ENCODE results near the gene WEE1.
"Not testable (repeated sequence)": the region's sequence is repeated elsewhere in the genome, so short reads cannot be mapped to it uniquely, and the experiment has no call there.

WEE1 gene

DNA sequence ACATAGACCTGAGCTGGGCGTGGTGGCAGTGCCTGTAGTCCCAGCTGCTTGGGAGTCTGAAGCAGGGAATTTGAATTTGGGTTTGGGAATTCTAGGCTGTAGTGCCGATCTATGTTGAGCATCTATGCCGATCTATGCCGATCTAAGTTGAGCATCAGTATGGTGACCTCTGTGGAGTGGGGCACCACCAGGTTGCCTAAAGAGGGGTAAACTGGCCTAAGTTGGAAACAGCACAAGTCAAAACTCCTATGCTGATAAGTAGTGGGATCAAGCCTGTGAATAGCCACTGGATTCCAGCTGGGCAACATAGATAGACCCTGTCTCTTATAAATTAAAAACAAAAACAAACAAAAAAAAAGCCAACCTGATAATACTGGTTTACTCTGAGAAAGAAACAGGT is 7.4 kb downstream of the WEE1 start:
- no peaks in the 10 kb centered on the region for H3K9me3 ChIP-seq (ENCODE audit: control insufficient read depth, insufficient read depth, low read length)
- H3K4me3 ChIP-seq (ENCODE audit: low read depth, low read length) = no peak overlapping the region
- H3K9ac ChIP-seq (ENCODE audit: low read depth, low read length) = no peak overlapping the region
- H3K27me3 ChIP-seq (ENCODE audit: control insufficient read depth, insufficient read depth, low read length) = no peaks in the 10 kb centered on the region
- H3K4me1 ChIP-seq (ENCODE audit: control insufficient read depth, insufficient read depth, low read length) = peaks cover 4% of the 10 kb centered on the region
- H3K36me3 ChIP-seq (ENCODE audit: control insufficient read depth, insufficient read depth, low read length) = peaks cover 36% of the 10 kb centered on the region

DNA sequence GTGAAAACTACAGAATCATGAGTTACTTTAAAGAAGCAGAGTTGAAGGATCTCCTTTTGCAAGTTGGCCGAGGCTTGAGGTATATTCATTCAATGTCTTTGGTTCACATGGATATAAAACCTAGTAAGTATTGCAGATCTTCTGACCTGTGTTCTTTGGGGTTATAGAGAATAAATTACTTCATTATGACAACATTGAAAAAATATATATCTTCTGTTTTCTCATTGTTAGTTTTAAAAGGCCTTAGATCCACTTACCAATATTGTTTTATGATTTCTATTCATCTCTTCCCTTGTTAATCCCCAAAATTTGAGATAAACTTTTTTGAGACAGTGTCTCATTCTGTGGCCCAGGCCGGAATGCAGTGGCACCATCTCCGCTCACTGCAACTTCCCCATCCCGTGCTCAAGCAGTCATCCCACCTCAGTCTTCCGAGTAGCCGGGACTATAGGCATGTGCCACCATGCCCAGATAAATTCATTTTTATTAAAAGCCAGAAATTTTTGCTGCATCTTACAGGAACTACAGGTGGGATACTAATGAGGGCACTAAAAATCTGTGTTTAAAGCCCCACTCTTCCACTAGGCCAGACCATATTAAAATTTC is 8.2 kb downstream of the WEE1 start:
- Histone ChIP-seq H3K27me3 (ENCODE audit: control insufficient read depth, insufficient read depth, low read length) (no peaks in the 10 kb centered on the region), H3K9me3 (ENCODE audit: control insufficient read depth, insufficient read depth, low read length) (no peaks in the 10 kb centered on the region), H3K9ac (ENCODE audit: low read depth, low read length) (no peak overlapping the region), H3K4me3 (ENCODE audit: low read depth, low read length) (no peak overlapping the region), H3K36me3 (ENCODE audit: control insufficient read depth, insufficient read depth, low read length) (peaks cover 44% of the 10 kb centered on the region), H3K4me1 (ENCODE audit: control insufficient read depth, insufficient read depth, low read length) (peaks cover 4% of the 10 kb centered on the region)

DNA sequence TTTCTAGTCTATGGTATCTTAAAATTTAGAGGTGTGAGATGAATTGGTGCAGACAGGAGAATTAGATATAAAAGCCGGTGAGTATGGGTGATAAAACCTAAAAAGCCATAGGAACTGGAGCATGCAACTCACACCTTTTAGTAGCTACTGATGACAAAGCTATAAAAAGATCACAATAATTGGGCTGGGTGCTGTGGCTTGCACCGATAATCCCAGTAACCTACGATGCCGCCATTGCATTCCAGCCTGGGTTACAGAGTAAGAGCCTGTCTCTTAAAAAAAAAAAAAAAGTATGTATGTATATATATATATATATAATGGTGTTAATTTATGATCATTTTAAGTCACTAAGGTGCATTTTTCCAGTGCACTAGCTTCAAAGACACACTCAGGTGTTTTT is 17.2 kb downstream of the WEE1 start:
- Histone ChIP-seq H3K9ac (ENCODE audit: low read depth, low read length) (no peak overlapping the region), H3K4me1 (ENCODE audit: control insufficient read depth, insufficient read depth, low read length) (peaks cover 9% of the 10 kb centered on the region), H3K27me3 (ENCODE audit: control insufficient read depth, insufficient read depth, low read length) (no peaks in the 10 kb centered on the region), H3K4me3 (ENCODE audit: low read depth, low read length) (no peak overlapping the region), H3K36me3 (ENCODE audit: control insufficient read depth, insufficient read depth, low read length) (peaks cover 27% of the 10 kb centered on the region), H3K9me3 (ENCODE audit: control insufficient read depth, insufficient read depth, low read length) (no peaks in the 10 kb centered on the region)

DNA sequence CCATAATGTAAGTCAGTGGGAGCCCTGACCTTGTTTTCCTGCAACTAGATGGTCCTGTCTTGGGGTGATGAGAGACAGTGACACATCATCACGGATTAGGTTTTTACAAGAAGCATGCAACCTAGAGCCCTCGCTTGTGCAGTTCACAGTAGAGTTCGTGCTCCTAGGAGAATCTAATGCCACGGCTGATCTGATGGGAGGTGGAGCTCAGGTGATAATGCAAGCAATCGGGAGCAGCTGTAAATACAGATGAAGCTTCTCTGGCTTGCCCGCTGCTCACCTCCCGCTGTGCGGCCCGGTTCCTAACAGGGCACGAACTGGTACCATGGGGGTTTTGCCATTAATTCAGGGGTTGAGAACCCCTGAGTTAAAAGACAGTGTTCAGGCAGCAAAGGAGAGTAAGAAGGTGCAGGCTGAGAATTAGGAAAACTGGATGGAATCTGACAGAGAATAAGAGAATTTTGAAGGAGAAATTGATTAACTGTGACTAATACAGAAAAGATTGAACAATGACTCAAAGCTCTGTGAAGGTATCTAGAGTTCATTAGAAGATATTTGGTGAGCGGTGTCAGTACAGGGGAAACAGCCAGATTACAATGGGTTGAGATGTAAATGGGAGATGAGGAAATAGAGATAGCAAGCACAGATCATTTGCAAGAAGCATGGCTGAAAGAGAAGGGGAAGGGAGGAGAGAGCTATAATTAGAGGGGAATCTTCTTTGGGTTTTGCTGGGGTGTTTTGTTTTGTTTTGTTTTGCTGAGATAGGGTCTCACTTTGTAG is 21.0 kb downstream of the WEE1 start:
- no peak overlapping the region for H3K9ac ChIP-seq (ENCODE audit: low read depth, low read length)

DNA sequence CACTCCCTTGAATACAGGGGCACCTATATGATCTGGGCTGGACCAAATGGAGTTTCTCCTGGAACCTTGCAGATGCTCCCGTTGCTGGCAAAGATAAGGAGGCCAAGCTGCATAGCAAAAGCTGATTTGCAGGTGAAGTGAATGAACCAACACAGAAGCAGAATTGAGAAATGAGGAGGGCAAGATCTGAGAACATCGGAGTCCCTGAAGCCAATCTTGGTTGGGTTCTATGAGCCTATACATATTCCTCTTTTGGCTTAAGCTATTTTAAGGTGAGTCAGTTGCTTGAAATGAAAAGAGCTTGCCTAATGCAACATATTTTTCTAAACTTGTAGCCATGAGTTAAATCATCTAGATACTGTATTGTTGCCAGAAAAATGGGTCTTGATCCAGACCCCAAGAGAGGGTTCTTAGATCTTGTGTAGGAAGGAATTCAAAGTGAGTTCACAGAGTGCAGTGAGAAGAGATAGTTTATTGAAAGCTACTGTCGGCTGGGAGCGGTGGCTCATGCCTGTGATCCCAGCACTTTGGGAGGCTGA is 23.5 kb downstream of the WEE1 start:
- Histone ChIP-seq H3K27me3 (ENCODE audit: control insufficient read depth, insufficient read depth, low read length) (no peaks in the 10 kb centered on the region), H3K9ac (ENCODE audit: low read depth, low read length) (no peak overlapping the region), H3K4me1 (ENCODE audit: control insufficient read depth, insufficient read depth, low read length) (peaks cover 19% of the 10 kb centered on the region), H3K9me3 (ENCODE audit: control insufficient read depth, insufficient read depth, low read length) (no peaks in the 10 kb centered on the region), H3K36me3 (ENCODE audit: control insufficient read depth, insufficient read depth, low read length) (no peaks in the 10 kb centered on the region), H3K4me3 (ENCODE audit: low read depth, low read length) (no peak overlapping the region)

More for the DNA sequence above, 21.0 kb downstream of the WEE1 start:
- Histone ChIP-seq H3K4me3 (ENCODE audit: low read depth, low read length) (no peak overlapping the region), H3K9me3 (ENCODE audit: control insufficient read depth, insufficient read depth, low read length) (no peaks in the 10 kb centered on the region), H3K4me1 (ENCODE audit: control insufficient read depth, insufficient read depth, low read length) (peaks cover 9% of the 10 kb centered on the region), H3K27me3 (ENCODE audit: control insufficient read depth, insufficient read depth, low read length) (no peaks in the 10 kb centered on the region), H3K36me3 (ENCODE audit: control insufficient read depth, insufficient read depth, low read length) (no peaks in the 10 kb centered on the region)

DNA sequence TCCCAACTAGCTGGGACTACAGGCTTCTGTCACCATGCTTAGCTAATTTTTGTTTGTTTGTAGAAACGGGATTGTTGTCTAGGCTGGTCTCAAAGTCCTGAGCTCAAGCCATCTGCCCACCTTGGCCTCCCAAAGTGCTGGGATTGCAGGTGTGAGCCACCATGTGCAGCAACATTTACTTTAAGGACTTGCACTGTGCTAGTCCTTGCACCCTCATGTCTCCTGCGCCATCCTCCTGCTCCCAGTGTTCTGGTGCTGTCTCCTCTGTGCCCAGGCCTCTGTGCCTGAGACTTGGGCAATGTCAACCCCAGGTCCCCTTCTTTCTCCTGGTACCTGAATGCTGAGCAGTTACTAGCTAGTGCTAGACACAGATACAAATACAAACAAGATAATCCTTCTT is 26.7 kb downstream of the WEE1 start:
- no peaks in the 10 kb centered on the region for H3K27me3 ChIP-seq (ENCODE audit: control insufficient read depth, insufficient read depth, low read length)
- no peaks in the 10 kb centered on the region for H3K36me3 ChIP-seq (ENCODE audit: control insufficient read depth, insufficient read depth, low read length)
- no peak overlapping the region for H3K4me3 ChIP-seq (ENCODE audit: low read depth, low read length)
- peaks cover 10% of the 10 kb centered on the region for H3K4me1 ChIP-seq (ENCODE audit: control insufficient read depth, insufficient read depth, low read length)
- H3K9ac ChIP-seq (ENCODE audit: low read depth, low read length) = no peak overlapping the region
- no peaks in the 10 kb centered on the region for H3K9me3 ChIP-seq (ENCODE audit: control insufficient read depth, insufficient read depth, low read length)

DNA sequence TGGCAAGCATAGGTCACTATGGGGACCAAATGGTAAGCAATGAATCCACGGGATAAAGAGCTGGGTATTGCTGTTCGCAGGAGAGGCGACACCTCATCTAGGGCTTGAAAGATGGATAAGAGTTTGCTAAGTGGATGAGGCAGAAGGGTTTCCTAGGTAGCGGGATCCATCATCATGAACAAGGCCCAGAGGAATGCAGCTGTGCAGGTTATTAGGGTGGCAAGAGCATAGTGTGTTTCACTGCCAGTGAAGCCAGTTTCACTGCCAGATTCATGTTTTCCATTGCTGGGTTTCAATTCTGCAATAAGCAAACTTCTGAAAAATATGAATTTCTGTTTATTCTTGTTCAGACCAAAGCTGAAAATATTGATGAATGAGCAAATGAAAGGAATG is 27.2 kb downstream of the WEE1 start:
- no peaks in the 10 kb centered on the region for H3K36me3 ChIP-seq (ENCODE audit: control insufficient read depth, insufficient read depth, low read length)
- peaks cover 10% of the 10 kb centered on the region for H3K4me1 ChIP-seq (ENCODE audit: control insufficient read depth, insufficient read depth, low read length)
- no peak overlapping the region for H3K9ac ChIP-seq (ENCODE audit: low read depth, low read length)
- H3K27me3 ChIP-seq (ENCODE audit: control insufficient read depth, insufficient read depth, low read length) = no peaks in the 10 kb centered on the region
- H3K9me3 ChIP-seq (ENCODE audit: control insufficient read depth, insufficient read depth, low read length) = no peaks in the 10 kb centered on the region
- no peak overlapping the region for H3K4me3 ChIP-seq (ENCODE audit: low read depth, low read length)

DNA sequence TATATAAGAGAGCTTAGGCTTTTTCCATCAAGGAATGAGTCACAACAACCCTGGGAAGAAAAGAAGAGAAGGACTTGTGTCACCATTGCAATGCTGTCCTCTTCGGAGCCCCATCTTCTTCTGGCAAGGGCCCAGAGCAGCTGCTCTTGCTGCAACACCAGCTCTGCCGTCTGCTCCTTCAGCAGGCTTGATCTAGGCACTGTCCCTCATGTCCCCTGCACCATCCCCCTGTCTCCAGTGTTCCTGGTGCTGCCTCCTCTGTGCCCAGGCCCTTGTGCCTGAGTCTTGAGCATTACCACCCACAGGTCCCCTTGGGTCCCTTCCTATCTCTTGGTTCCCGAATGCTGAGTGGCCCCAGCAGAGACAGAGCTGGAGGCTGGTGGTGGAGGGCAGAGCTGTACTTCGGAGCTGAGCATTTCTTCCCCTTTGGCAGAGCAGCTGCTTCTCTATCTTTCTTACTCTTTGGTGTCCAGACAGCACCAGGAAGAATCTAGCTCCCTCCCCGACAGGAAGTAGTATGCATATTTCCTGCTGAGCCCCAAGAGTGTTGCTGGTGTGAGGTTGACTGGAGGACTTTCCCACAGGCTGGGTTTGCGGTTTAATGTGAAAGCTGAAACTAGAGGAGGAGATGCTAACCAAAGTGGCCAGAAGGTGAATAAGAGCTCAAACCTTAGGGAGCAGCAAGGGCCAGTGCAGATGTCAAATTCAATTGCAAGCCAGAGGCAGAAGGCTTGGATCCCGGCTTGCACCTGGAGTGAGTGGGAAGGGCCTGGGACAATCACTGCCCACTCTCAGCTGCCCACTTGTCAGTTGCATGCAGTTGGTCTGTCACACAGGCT is 27.8 kb downstream of the WEE1 start:
- no peak overlapping the region for H3K9ac ChIP-seq (ENCODE audit: low read depth, low read length)
- H3K4me1 ChIP-seq (ENCODE audit: control insufficient read depth, insufficient read depth, low read length) = peaks cover 10% of the 10 kb centered on the region
- H3K4me3 ChIP-seq (ENCODE audit: low read depth, low read length) = no peak overlapping the region

DNA sequence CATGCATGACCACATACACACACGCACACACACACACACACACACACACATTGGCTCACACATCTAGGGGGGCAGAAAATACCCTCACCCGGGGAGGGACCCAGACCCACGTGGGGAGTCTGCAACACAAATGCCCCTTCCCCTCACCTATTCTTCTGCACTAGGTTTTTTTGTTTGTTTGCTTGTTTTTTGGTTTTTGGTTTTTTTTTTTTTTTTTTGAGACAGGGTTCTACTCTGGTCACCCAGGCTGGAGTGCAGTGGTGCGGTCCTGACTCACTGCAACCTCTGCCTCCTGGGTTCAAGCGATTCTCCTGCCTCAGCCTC is 28.4 kb downstream of the WEE1 start:
- Histone ChIP-seq H3K4me1 (ENCODE audit: control insufficient read depth, insufficient read depth, low read length) (peaks cover 10% of the 10 kb centered on the region), H3K36me3 (ENCODE audit: control insufficient read depth, insufficient read depth, low read length) (no peaks in the 10 kb centered on the region), H3K9me3 (ENCODE audit: control insufficient read depth, insufficient read depth, low read length) (no peaks in the 10 kb centered on the region), H3K4me3 (ENCODE audit: low read depth, low read length) (no peak overlapping the region), H3K9ac (ENCODE audit: low read depth, low read length) (no peak overlapping the region), H3K27me3 (ENCODE audit: control insufficient read depth, insufficient read depth, low read length) (no peaks in the 10 kb centered on the region)

More for the DNA sequence above, 27.8 kb downstream of the WEE1 start:
- Histone ChIP-seq H3K27me3 (ENCODE audit: control insufficient read depth, insufficient read depth, low read length) (no peaks in the 10 kb centered on the region), H3K9me3 (ENCODE audit: control insufficient read depth, insufficient read depth, low read length) (no peaks in the 10 kb centered on the region), H3K36me3 (ENCODE audit: control insufficient read depth, insufficient read depth, low read length) (no peaks in the 10 kb centered on the region)

DNA sequence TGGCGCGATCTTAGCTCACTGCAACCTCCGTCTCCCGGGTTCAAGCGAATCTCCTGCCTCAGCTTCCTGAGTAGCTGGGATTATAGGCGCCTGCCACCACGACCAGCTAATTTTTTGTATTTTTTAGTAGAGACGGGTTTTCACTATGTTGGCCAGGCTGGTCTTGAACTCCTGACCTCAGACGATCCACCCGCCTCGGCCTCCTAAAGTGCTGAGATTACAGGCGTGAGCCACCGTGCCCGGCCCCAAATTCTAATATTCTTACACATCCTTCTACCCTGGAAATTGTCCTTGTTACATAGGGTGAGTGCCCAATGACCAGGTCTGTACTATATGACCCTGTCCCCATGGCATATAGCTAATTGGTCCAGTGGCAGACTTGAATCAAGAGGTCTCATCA is 29.7 kb downstream of the WEE1 start:
- H3K4me1 ChIP-seq (ENCODE audit: control insufficient read depth, insufficient read depth, low read length) = peaks cover 12% of the 10 kb centered on the region
- H3K27me3 ChIP-seq (ENCODE audit: control insufficient read depth, insufficient read depth, low read length); H3K9ac ChIP-seq (ENCODE audit: low read depth, low read length); H3K4me3 ChIP-seq (ENCODE audit: low read depth, low read length); H3K36me3 ChIP-seq (ENCODE audit: control insufficient read depth, insufficient read depth, low read length); H3K9me3 ChIP-seq (ENCODE audit: control insufficient read depth, insufficient read depth, low read length): not testable (repeated sequence)

DNA sequence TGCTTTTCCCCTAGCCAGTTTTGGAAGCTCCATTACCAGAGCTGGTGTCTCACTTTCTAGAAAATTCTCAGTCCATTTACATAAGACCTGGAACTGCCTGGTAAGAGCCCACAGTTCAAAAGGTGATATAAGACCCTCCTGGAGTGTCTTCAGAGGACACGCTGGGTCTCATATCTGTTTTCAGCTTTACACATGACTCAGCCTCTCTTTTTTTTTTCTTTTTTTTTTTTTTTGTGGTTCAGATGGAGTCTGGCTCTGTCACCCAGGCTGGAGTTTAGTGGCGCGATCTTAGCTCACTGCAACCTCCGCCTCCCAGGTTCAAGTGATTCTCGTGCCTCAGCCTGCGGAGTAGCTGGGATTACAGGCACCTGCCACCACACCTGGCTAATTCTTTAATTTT is 30.7 kb downstream of the WEE1 start:
- H3K9ac ChIP-seq (ENCODE audit: low read depth, low read length) = no peak overlapping the region
- no peaks in the 10 kb centered on the region for H3K36me3 ChIP-seq (ENCODE audit: control insufficient read depth, insufficient read depth, low read length)
- no peaks in the 10 kb centered on the region for H3K9me3 ChIP-seq (ENCODE audit: control insufficient read depth, insufficient read depth, low read length)
- no peak overlapping the region for H3K4me3 ChIP-seq (ENCODE audit: low read depth, low read length)
- no peaks in the 10 kb centered on the region for H3K27me3 ChIP-seq (ENCODE audit: control insufficient read depth, insufficient read depth, low read length)
- peaks cover 12% of the 10 kb centered on the region for H3K4me1 ChIP-seq (ENCODE audit: control insufficient read depth, insufficient read depth, low read length)
